ENCODE measurements around the gene GRIA4.
"Not testable (repeated sequence)": the region's sequence is repeated elsewhere in the genome, so short reads cannot be mapped to it uniquely, and the experiment has no call there.

The GRIA4 gene

GRCh38 chr11:106001304-106002012, 391.6 kb downstream of the GRIA4 start:
- TF ChIP-seq, protein P1, sequence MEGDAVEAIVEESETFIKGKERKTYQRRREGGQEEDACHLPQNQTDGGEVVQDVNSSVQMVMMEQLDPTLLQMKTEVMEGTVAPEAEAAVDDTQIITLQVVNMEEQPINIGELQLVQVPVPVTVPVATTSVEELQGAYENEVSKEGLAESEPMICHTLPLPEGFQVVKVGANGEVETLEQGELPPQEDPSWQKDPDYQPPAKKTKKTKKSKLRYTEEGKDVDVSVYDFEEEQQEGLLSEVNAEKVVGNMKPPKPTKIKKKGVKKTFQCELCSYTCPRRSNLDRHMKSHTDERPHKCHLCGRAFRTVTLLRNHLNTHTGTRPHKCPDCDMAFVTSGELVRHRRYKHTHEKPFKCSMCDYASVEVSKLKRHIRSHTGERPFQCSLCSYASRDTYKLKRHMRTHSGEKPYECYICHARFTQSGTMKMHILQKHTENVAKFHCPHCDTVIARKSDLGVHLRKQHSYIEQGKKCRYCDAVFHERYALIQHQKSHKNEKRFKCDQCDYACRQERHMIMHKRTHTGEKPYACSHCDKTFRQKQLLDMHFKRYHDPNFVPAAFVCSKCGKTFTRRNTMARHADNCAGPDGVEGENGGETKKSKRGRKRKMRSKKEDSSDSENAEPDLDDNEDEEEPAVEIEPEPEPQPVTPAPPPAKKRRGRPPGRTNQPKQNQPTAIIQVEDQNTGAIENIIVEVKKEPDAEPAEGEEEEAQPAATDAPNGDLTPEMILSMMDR (IDR thresholded peaks at IDR 0.05), result no peak
- H3K4me3 ChIP-seq (ENCODE audit: low read depth in 1 of 2, low read length in 1 of 2), result no peak overlapping the region
- H3K9me3 ChIP-seq, result no peaks in the 10 kb centered on the region
- H3K27me3 ChIP-seq, result no peaks in the 10 kb centered on the region
- H3K27ac ChIP-seq, result no peak overlapping the region
- no peaks in the 10 kb centered on the region for H3K36me3 ChIP-seq
- no peaks in the 10 kb centered on the region for H3K4me1 ChIP-seq (ENCODE audit: control insufficient read depth in 1 of 2, insufficient read depth in 1 of 2, low read depth in 1 of 2, low read length in 1 of 2)

DNA sequence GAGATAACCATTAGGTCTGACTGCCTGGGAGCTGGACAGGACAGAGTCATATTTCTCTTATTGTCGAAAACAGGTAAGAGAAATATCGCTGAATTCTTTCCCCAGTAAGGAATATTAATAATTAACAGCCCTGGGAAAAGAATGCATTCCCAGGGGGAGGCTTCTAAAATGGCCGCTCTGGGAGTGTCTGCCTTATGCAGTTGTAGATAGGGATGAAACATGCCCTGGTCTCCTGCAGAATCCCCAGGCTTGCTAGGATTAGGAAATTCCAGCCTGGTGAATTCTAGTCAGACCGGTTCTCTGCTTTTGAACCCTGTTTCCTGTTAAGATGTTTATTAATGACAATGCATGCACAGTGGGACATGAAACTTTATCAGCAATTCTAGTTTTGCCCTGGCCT, 393.2 kb downstream of the GRIA4 start:
- H3K27ac ChIP-seq; H3K9me3 ChIP-seq; H3K4me1 ChIP-seq (ENCODE audit: control insufficient read depth in 1 of 2, insufficient read depth in 1 of 2, low read depth in 1 of 2, low read length in 1 of 2); H3K27me3 ChIP-seq; H3K36me3 ChIP-seq; H3K4me3 ChIP-seq (ENCODE audit: low read depth in 1 of 2, low read length in 1 of 2): not testable (repeated sequence)

DNA sequence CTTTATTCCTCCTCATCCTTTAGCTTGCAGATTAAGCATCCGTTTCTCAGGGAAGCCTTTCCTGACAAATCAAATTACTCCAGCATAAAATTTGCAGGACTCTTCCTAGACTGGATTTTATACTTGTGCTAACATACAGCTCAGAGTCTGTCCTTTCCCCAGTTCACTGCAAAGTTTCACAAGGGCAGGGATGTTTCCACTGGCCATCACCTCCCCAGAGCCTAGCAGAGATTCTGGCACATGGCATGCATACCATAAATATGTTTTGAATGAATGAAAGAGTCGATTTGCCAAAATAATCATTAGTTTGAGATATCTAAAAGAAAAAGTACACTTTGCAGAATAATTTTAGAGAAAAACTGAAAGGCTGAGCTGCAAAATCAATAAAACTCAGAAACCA, 401.6 kb downstream of the GRIA4 start:
- no peak overlapping the region for H3K27ac ChIP-seq

DNA sequence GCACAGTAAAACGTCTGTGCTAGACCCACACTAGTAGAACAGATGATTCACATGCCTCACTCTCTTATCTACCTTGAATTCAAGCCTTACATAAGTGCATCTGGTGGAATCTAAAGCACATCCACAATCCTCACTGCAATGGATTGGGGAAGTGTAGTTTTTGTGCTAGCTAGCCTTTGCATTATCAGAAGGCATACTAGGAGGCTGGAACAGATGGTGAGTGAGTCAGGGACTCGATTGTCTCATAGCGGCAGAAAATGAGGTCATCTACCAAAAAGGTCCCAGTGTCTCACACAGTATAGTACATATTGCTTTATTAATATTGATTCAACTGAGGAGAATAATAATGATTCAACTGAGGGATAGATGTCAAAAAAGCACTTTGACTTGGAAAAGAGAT, 402.9 kb downstream of the GRIA4 start:
- no peaks in the 10 kb centered on the region for H3K27me3 ChIP-seq
- no peak overlapping the region for H3K4me3 ChIP-seq (ENCODE audit: low read depth in 1 of 2, low read length in 1 of 2)
- H3K27ac ChIP-seq, result no peak overlapping the region
- no peaks in the 10 kb centered on the region for H3K9me3 ChIP-seq
- H3K4me1 ChIP-seq (ENCODE audit: control insufficient read depth in 1 of 2, insufficient read depth in 1 of 2, low read depth in 1 of 2, low read length in 1 of 2), result no peaks in the 10 kb centered on the region
- H3K36me3 ChIP-seq, result peaks cover 10% of the 10 kb centered on the region
- TF ChIP-seq, protein P1 (IDR thresholded peaks at IDR 0.05), result no peak

More for the DNA sequence above, 401.6 kb downstream of the GRIA4 start:
- Histone ChIP-seq H3K27me3 (no peaks in the 10 kb centered on the region), H3K9me3 (no peaks in the 10 kb centered on the region), H3K4me1 (ENCODE audit: control insufficient read depth in 1 of 2, insufficient read depth in 1 of 2, low read depth in 1 of 2, low read length in 1 of 2) (no peaks in the 10 kb centered on the region), H3K36me3 (peaks cover 10% of the 10 kb centered on the region), H3K4me3 (ENCODE audit: low read depth in 1 of 2, low read length in 1 of 2) (no peak overlapping the region)
- TF ChIP-seq, protein P1 (IDR thresholded peaks at IDR 0.05), result no peak

DNA sequence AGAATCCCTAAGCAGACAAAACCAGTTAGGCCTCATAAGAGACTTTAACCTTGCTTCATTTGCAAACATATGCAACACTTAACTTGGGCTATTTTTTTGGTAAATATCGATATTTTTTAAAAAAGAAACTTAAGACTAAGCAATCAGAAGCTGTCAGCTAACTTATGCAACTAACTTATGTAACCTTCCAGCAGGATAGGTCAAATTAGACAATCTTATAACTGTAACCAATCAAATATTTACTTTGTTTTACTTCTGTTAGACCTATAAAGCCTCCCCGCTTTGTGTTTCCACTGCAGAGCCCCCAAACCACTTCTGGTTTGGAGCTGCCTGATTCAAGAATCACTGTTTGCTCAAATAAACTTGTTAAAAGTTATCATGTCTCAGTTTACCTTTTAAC, 404.2 kb downstream of the GRIA4 start:
- H3K27ac ChIP-seq, result no peak overlapping the region
- H3K4me3 ChIP-seq (ENCODE audit: low read depth in 1 of 2, low read length in 1 of 2), result no peak overlapping the region
- H3K9me3 ChIP-seq, result no peaks in the 10 kb centered on the region
- TF ChIP-seq, protein P1 (IDR thresholded peaks at IDR 0.05), result no peak
- peaks cover 10% of the 10 kb centered on the region for H3K36me3 ChIP-seq
- H3K4me1 ChIP-seq (ENCODE audit: control insufficient read depth in 1 of 2, insufficient read depth in 1 of 2, low read depth in 1 of 2, low read length in 1 of 2), result no peaks in the 10 kb centered on the region
- no peaks in the 10 kb centered on the region for H3K27me3 ChIP-seq

DNA sequence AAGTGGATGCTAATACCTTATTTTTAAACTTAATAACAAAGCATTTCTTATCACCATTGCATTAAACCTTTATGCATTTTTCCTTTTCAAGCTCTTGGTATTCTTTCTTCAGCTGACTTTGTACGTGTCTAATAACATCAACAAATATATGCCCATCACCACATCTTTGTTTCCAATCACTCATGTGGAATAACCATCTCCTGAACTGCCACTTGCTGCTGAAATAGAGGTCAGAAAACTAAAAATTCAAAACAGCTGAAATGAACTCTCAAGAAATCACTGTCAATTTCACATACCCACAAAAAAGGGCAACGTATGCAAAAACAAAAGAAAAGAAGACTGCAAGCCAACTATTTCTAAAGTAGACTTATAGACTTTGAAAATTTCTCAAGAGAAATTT, 404.7 kb downstream of the GRIA4 start:
- Histone ChIP-seq H3K9me3 (no peaks in the 10 kb centered on the region), H3K27ac (no peak overlapping the region), H3K4me1 (ENCODE audit: control insufficient read depth in 1 of 2, insufficient read depth in 1 of 2, low read depth in 1 of 2, low read length in 1 of 2) (no peaks in the 10 kb centered on the region), H3K27me3 (no peaks in the 10 kb centered on the region), H3K36me3 (peaks cover 10% of the 10 kb centered on the region), H3K4me3 (ENCODE audit: low read depth in 1 of 2, low read length in 1 of 2) (no peak overlapping the region)
- TF ChIP-seq, protein P1 (IDR thresholded peaks at IDR 0.05), result no peak

Data from neutrophil (primary cell).